Subcutaneous adipose tissue (tissue), 4 donors: Measurements from ENCODE around the gene SMG6. TPM values are rescaled to one million over a fixed set of nuclear protein-coding genes. Genes with fewer than 3 reads are reported as not detected.

Experiments
- total RNA-seq, 4 donors: library from RNA; depleted of rRNA; stranded (reverse); fragments of >200 nt; gene quantifications; one replicate each; pipeline ENCODE4 v1.1.0, GENCODE V29; 2016
- TF ChIP-seq, protein P1 (sequence below): fragments of 450-650 bp; IDR thresholded peaks from one replicate; pipeline ENCODE4 v1.5.1; 2016; ENCODE audit warnings: low read depth, mild to moderate bottlenecking, control low read depth, antibody characterized with exemption, moderate library complexity

The SMG6 gene
- total RNA-seq, 4 donors from 2014 or later, result 14.5 to 50.7 (median 19.4) TPM

- TF ChIP-seq, protein P1, sequence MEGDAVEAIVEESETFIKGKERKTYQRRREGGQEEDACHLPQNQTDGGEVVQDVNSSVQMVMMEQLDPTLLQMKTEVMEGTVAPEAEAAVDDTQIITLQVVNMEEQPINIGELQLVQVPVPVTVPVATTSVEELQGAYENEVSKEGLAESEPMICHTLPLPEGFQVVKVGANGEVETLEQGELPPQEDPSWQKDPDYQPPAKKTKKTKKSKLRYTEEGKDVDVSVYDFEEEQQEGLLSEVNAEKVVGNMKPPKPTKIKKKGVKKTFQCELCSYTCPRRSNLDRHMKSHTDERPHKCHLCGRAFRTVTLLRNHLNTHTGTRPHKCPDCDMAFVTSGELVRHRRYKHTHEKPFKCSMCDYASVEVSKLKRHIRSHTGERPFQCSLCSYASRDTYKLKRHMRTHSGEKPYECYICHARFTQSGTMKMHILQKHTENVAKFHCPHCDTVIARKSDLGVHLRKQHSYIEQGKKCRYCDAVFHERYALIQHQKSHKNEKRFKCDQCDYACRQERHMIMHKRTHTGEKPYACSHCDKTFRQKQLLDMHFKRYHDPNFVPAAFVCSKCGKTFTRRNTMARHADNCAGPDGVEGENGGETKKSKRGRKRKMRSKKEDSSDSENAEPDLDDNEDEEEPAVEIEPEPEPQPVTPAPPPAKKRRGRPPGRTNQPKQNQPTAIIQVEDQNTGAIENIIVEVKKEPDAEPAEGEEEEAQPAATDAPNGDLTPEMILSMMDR, result no peak
These were observed 158.9 kb downstream of the SMG6 start for GRCh38 chr17:2144701-2145100.

DNA sequence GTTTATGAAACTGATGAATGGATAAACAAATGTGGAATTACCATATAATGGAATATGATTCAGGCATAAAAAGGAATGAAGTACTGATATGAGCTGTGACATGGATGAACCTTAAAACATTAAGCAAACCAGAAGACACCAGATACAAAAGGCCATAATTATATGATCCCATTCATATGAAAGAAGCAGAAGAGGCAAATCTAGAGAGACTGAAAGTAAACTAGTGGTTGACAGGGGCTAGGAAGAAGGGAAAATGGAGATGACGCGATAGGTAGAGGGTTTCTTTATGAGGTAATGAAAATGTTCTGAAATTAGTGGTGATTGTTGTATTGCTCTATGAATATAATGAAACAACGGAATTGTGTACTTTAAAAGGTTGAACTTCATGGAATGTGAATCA, 160.3 kb downstream of the SMG6 start:
- TF ChIP-seq, protein P1, result no peak

GRCh38 chr17:2140683-2141082, 162.9 kb downstream of the SMG6 start:
- TF ChIP-seq, protein P1, result no peak

DNA sequence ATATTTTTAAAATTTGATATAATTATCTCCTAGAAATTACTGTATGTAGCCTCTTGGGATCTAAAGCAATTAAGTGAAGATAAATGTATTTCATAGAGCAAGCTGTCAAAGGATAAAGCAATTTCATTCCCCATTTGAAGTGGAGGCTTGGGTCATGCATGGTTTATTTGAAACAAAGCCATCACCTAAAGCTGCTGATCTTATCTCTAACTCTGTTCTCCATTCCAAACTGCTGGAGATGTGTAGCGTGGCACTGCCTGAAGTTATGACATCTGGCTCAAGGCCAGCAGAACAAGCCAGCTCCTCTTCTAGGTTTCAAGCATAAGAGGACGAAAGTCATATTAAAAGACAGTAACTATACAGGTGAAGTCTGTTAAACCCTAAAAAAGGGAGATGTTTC, 164.8 kb downstream of the SMG6 start:
- TF ChIP-seq, protein P1, result no peak

DNA sequence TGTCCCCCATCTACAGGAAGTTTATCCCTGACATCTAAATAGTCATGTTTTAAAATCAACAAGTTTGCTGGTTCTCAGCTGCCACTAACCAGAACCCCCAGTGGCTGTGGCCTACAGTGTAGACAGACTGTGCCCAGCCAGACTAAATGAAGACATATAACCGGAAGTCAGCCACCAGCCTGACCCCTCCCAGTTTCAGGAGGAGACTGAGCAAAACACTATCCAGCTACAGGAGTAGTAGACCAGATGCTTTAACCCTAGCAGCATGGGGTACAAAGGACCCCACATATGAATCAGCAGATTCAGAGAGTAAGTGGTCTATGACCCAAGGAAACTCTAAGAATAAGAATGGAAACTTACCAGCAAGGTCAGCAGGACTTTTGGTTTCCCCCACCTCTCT, 165.3 kb downstream of the SMG6 start:
- TF ChIP-seq, protein P1, result no peak

DNA sequence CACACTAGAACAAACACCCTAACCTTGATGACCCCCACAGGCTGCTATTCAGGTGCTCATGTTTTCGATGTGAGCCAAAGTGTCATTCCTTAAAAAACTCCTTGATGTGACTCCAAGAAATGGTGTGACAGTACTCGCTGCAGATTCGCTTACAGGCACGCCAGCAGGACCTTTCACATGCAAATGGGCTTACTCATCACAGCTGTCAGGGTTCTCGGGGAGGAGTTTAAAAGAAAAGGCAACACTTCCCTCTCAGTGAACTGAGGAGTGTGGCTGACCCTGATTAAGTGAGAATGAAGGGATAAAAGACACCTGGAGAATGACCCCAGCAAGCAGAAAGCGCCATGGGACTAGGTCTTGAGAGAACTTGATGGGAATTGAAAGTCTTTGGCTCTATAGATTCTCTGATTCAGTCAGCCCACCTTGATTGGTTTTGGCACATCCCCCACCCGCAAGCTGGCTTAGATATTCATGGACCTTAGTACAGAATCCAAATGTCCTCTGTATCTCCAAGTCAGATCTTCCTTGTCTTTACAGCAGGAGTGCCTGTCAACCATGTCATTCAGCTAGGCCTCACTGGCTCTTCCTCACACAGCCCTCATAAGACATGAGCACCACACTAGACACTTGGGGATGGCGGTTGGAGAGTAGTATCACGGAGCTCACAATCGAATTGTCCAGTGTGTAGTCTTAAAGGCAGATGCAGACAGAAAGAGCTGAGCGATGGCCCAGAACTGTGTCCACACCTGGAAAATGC, 166.1 kb downstream of the SMG6 start:
- TF ChIP-seq, protein P1, result no peak

DNA sequence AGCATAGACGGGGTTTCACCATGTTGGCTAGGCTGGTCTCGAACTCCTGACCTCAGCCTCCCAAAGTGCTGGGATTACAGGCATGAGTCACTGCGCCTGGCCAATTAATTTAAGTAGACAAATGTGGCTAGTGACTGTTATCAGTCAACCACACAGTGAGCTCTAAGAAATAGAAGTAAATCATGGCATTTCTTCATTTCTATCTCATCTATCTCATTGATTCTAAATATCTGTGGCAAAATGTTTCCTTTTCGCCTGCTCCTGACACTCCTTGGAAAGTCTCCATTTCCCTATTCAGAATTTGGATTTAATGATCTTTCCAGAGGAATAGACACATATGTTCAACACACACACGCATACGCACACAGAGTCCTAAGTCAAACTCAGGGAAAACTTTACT, 167.3 kb downstream of the SMG6 start:
- TF ChIP-seq, protein P1, result no peak
